Endothelial cell of umbilical vein (primary cell): ENCODE data around the gene ZNF764. TPM values are rescaled to one million over a fixed set of nuclear protein-coding genes. Genes with fewer than 3 reads are reported as not detected.

Source experiments
- BruUV-seq: library from RNA; stranded (reverse); fragments of 400-500 nt; replicated peaks from 2 replicates; lab custom pipeline; 2021; lab: Mats Ljungman, UMichigan
- CTCF ChIA-PET: fragments of 300-600, 350-600 bp; sonication (Branson Sonifier 250); formaldehyde crosslinking; loops from one replicate; lab custom pipeline; 2021; ENCODE audit warnings: antibody characterized with exemption, inconsistent platforms; lab: Charles Lee
- POLR2A ChIA-PET: fragments of 300-600, 350-600 bp; sonication (Branson Sonifier 250); formaldehyde crosslinking; loops from one replicate; lab custom pipeline; 2021; ENCODE audit warnings: antibody characterized with exemption, inconsistent platforms; lab: Charles Lee
- DNase-seq: peaks from one replicate; pipeline ENCODE4 v3.0.0-alpha.2; 2011; ENCODE audit warnings: low read depth, low spot score
- FAIRE-seq: peaks from 2 replicates; lab custom pipeline; 2011; peaks lifted over from hg19 to GRCh38; lab: Jason Lieb, UNC
- H2AFZ ChIP-seq: 2 replicates; pipeline ENCODE4 v1.6.0; 2012; ENCODE audit warnings: low read depth, low read length, control low read depth, inconsistent platforms
- H3K27ac ChIP-seq: 2 replicates; pipeline ENCODE4 v1.5.1; 2011; ENCODE audit warnings: low read depth, mild to moderate bottlenecking, control low read depth, low read length, moderate library complexity; ENCODE audit not compliant: insufficient read depth
- H3K27me3 ChIP-seq, 2 experiments: 2 replicates each; pipeline versions ENCODE4 v1.6.0 to v1.6.1; 2011; ENCODE audit warnings: low read length in 2 of 2, mixed read lengths in 1 of 2; ENCODE audit not compliant: control insufficient read depth in 2 of 2, insufficient read depth in 2 of 2
- H3K36me3 ChIP-seq, 2 experiments: 2 replicates in 1 of 2; 3 replicates in 1 of 2; pipeline ENCODE4 v1.5.1; 2011; ENCODE audit warnings: low read length in 2 of 2, mild to moderate bottlenecking in 1 of 2, moderate library complexity in 1 of 2; ENCODE audit not compliant: control insufficient read depth in 2 of 2, insufficient read depth in 2 of 2; ENCODE audit errors: extremely low read depth in 1 of 2
- H3K4me1 ChIP-seq: 3 replicates; pipeline ENCODE4 v1.5.1; 2011; ENCODE audit warnings: mild to moderate bottlenecking, low read length; ENCODE audit not compliant: control insufficient read depth, insufficient read depth; ENCODE audit errors: extremely low read depth
- H3K4me2 ChIP-seq: 2 replicates; pipeline ENCODE4 v1.6.1; 2011; ENCODE audit warnings: low read length, control low read depth, mixed read lengths; ENCODE audit not compliant: insufficient read depth
- H3K4me3 ChIP-seq, 3 experiments: fragments of 200-600 bp in 1 of 3; sonication (generic), shearing (Covaris generic) in 1 of 3; replicated peaks in 1 of 3; 2 replicates each; pipeline ENCODE4 v1.5.1; 2011 to 2016; ENCODE audit warnings: control low read depth in 3 of 3, low read length in 3 of 3, mild to moderate bottlenecking in 2 of 3, inconsistent platforms in 1 of 3, low read depth in 1 of 3, moderate library complexity in 1 of 3; ENCODE audit not compliant: insufficient read depth in 1 of 3
- H3K79me2 ChIP-seq: 2 replicates; pipeline ENCODE4 v1.6.0; 2012; ENCODE audit warnings: low read length, inconsistent platforms; ENCODE audit not compliant: control insufficient read depth, insufficient read depth
- H3K9ac ChIP-seq: replicated peaks from 2 replicates; pipeline ENCODE3; 2011; ENCODE audit warnings: low read length, control low read depth; ENCODE audit not compliant: insufficient read depth; ENCODE audit errors: extremely low read depth
- H3K9me1 ChIP-seq: replicated peaks from 3 replicates; pipeline ENCODE4 v1.6.0; 2011; ENCODE audit warnings: mild to moderate bottlenecking, low read length; ENCODE audit not compliant: control insufficient read depth, insufficient read depth; ENCODE audit errors: extremely low read depth
- H3K9me3 ChIP-seq: replicated peaks from 2 replicates; pipeline ENCODE4 v1.5.1; 2012; ENCODE audit warnings: low read length, inconsistent platforms; ENCODE audit not compliant: control insufficient read depth, insufficient read depth
- H4K20me1 ChIP-seq: replicated peaks from 2 replicates; pipeline ENCODE3; 2011; ENCODE audit warnings: mild to moderate bottlenecking, low read length; ENCODE audit not compliant: control insufficient read depth, insufficient read depth; ENCODE audit errors: extremely low read depth
- EZH2 ChIP-seq: IDR thresholded peaks from 2 replicates; pipeline ENCODE4 v1.6.1; 2012; ENCODE audit warnings: borderline replicate concordance, low read depth, mild to moderate bottlenecking, moderate library complexity, low read length, inconsistent platforms; ENCODE audit not compliant: severe bottlenecking
- FOS ChIP-seq: IDR thresholded peaks from 2 replicates; pipeline ENCODE4 v1.6.1; 2011; ENCODE audit warnings: mild to moderate bottlenecking, low read length, moderate library complexity, borderline replicate concordance; ENCODE audit not compliant: insufficient read depth
- GATA2 ChIP-seq: IDR thresholded peaks from 2 replicates; pipeline ENCODE4 v1.7.0; 2011; ENCODE audit warnings: low read depth, mild to moderate bottlenecking, moderate library complexity, mixed read lengths, low read length; ENCODE audit not compliant: insufficient read length, insufficient read depth
- JUN ChIP-seq: IDR thresholded peaks from 2 replicates; pipeline ENCODE4 v1.6.1; 2011; ENCODE audit warnings: borderline replicate concordance, low read depth; ENCODE audit not compliant: insufficient read length, insufficient read depth
- MYC ChIP-seq: IDR thresholded peaks from one replicate; pipeline ENCODE4 v1.6.1; 2011; ENCODE audit warnings: mild to moderate bottlenecking, low read depth, low read length
- POLR2A ChIP-seq: IDR thresholded peaks from 2 replicates; pipeline ENCODE4 v1.6.1; 2012; ENCODE audit warnings: low read depth, mild to moderate bottlenecking, control low read depth, low read length
- POLR2AphosphoS5 ChIP-seq: IDR thresholded peaks from 2 replicates; pipeline ENCODE4 v1.6.1; 2012; ENCODE audit warnings: low read depth, mild to moderate bottlenecking, control low read depth, low read length, moderate library complexity; ENCODE audit not compliant: insufficient read depth
- dilution Hi-C: fragments of 300-500 bp; cut with MboI; formaldehyde crosslinking; loops from one replicate; pipeline ENCODE4 v1.15.0; 2019; ENCODE audit warnings: low sequenced_read_pairs; ENCODE audit not compliant: extremely low pct_ligation_motif_present
- intact Hi-C: fragments of 100-400 bp; cut with micrococcal nuclease; formaldehyde crosslinking; loops from one replicate; pipeline ENCODE4 v1.10.0; 2022
- polyA plus RNA-seq, 4 experiments: library from polyadenylated mRNA; depleted of rRNA in 3 of 4; stranded (reverse) in 3 of 4; unstranded in 1 of 4; fragments of >200 nt; gene quantifications; 2 replicates each; pipeline versions ENCODE4 v1.2.1 to v1.2.3, GENCODE V29; 2011 to 2012; ENCODE audit warnings: missing spikeins in 1 of 4
- total RNA-seq: library from RNA; stranded (reverse); gene quantifications from 2 replicates; pipeline ENCODE4 v1.2.3, GENCODE V29; 2021
- TF ChIP-seq, protein P1 (sequence below), 2 donors: IDR thresholded peaks; 1 replicate in 1 of 2; 2 replicates in 1 of 2; pipeline ENCODE4 v1.5.1; 2011; ENCODE audit warnings: low read length in 2 of 2, mild to moderate bottlenecking in 2 of 2, moderate library complexity in 2 of 2, control low read depth in 1 of 2, inconsistent platforms in 1 of 2, low read depth in 1 of 2; ENCODE audit not compliant: insufficient read depth in 1 of 2; ENCODE audit errors: extremely low read depth in 1 of 2
- TF ChIP-seq, protein P2 (sequence below): IDR thresholded peaks from 2 replicates; pipeline ENCODE4 v1.6.1; 2011; ENCODE audit not compliant: insufficient read depth, insufficient read length

The ZNF764 gene
- total and polyA plus RNA-seq, 2 donors (not counting 3 experiments of a cell fraction or from before 2014, with no cell fraction given): 5.0 to 12.1 TPM

DNA sequence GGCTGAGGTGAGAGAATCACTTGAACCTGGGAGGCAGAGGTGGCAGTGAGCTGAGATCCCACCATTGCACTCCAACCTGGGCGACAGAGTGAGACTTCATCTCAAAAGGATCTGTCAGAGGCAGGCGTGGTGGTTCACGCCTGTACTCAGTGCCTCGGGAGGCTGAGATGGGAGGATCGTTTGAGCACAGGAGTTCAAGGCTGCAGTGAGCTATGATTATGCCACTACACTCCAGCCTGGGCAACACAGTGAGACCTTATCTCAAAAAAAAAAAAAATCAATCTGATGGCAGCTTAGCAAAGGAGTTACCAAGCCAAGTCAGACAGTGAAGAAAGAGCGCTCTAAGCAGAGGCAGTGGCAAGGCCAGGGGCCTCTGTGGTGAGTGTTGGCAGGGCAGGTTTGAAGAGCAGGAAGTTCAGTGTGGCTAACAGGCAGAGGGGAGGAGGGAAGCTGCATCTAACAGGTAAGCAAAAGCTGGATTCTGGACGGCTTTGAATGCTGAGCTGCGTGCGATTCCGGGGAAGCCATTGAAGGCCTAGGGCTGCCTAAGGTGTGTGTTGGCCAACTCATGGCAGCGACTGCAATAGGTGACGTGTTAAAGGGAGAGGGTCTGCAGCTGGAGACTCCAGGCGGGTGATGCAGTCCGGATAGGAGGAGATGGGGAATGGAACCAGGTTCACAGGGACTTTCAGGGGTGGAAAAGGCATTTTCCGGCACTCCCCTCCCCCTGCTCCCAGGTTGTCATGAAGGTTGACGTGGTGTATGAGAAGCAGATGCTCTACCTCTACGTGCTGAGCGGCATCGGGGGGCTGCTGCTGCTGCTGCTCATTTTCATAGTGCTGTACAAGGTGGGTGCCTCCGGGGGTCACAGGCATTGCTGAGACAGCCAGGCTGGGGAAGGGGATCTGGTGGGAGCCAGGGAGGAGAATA is 38.8 kb downstream of the ZNF764 start:
- no peak overlapping the region for H3K27ac ChIP-seq
- POLR2A ChIA-PET: interaction anchor here (0.5 kb wide), 1 partner anchor 61 kb away, joined by 3 read pairs; no protein-coding TSS in a partner anchor
- FAIRE-seq: no peak
- dilution Hi-C loops: no loop called here
- H3K9me1 ChIP-seq: no peaks in the 10 kb centered on the region
- no peaks in the 10 kb centered on the region for H3K36me3 ChIP-seq
- intact Hi-C loops: loop anchor here (5.0 kb wide), 1 partner anchor 62 kb away; no protein-coding TSS in a partner anchor
- no TSS peak for BruUV-seq
- no peak overlapping the region for H3K4me2 ChIP-seq
- TF ChIP-seq, protein P1, sequence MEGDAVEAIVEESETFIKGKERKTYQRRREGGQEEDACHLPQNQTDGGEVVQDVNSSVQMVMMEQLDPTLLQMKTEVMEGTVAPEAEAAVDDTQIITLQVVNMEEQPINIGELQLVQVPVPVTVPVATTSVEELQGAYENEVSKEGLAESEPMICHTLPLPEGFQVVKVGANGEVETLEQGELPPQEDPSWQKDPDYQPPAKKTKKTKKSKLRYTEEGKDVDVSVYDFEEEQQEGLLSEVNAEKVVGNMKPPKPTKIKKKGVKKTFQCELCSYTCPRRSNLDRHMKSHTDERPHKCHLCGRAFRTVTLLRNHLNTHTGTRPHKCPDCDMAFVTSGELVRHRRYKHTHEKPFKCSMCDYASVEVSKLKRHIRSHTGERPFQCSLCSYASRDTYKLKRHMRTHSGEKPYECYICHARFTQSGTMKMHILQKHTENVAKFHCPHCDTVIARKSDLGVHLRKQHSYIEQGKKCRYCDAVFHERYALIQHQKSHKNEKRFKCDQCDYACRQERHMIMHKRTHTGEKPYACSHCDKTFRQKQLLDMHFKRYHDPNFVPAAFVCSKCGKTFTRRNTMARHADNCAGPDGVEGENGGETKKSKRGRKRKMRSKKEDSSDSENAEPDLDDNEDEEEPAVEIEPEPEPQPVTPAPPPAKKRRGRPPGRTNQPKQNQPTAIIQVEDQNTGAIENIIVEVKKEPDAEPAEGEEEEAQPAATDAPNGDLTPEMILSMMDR (IDR thresholded peaks at IDR 0.05; ENCODE audit: extremely low read depth in 1 of 2, insufficient read depth in 1 of 2, low read depth in 1 of 2, low read length in 2 of 2): no peak
- TF ChIP-seq GATA2: no peak
- TF ChIP-seq, protein P2, sequence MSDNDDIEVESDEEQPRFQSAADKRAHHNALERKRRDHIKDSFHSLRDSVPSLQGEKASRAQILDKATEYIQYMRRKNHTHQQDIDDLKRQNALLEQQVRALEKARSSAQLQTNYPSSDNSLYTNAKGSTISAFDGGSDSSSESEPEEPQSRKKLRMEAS: no peak
- TF ChIP-seq POLR2A: no peak
- TF ChIP-seq FOS: no peak
- no peak for TF ChIP-seq POLR2AphosphoS5
- TF ChIP-seq MYC: no peak
- no peak for TF ChIP-seq EZH2
- no peak for TF ChIP-seq JUN
- DNase-seq: no peak
- CTCF ChIA-PET: interaction anchor here (1.5 to 1.8 kb wide), 2 partner anchors 79 to 110 kb away, joined by 3 to 5 read pairs; no protein-coding TSS in a partner anchor
- no peaks in the 10 kb centered on the region for H4K20me1 ChIP-seq
- no peaks in the 10 kb centered on the region for H3K4me1 ChIP-seq
- no peak overlapping the region for H2AFZ ChIP-seq
- no peak overlapping the region for H3K9ac ChIP-seq
- H3K79me2 ChIP-seq: no peaks in the 10 kb centered on the region
- no peak overlapping the region for H3K4me3 ChIP-seq
- no peaks in the 10 kb centered on the region for H3K9me3 ChIP-seq
- no peaks in the 10 kb centered on the region for H3K27me3 ChIP-seq
